ENCODE data around the gene RNF144A. TPM values are rescaled to one million over a fixed set of nuclear protein-coding genes. Genes with fewer than 3 reads are reported as not detected.

RNF144A gene
- total and polyA plus RNA-seq, 10 of the 15 experiments (the other 5 are each of a cell fraction or from before 2014, with no cell fraction given): 0.02 to 12.1 (median 0.48) TPM; not detected in 1

- TF ChIP-seq BCLAF1 (IDR thresholded peaks at IDR 0.05): no peak
- TF ChIP-seq RFX5 (IDR thresholded peaks at IDR 0.05; ENCODE audit: low read depth, low read length): no peak
- TF ChIP-seq ZBTB33 (IDR thresholded peaks at IDR 0.05): no peak
- peak; percentile 84 for TF ChIP-seq NBN (IDR thresholded peaks at IDR 0.05)
- no peak for TF ChIP-seq SREBF1 (IDR thresholded peaks at IDR 0.05; ENCODE audit: low read length)
- TF ChIP-seq SP1 (IDR thresholded peaks at IDR 0.05; ENCODE audit: low read depth, low read length): peak; percentile 56
- TF ChIP-seq STAT3 (IDR thresholded peaks at IDR 0.05; ENCODE audit: low read depth, low read length): peak; percentile 91
- TF ChIP-seq EZH2 (IDR thresholded peaks at IDR 0.05; ENCODE audit: borderline replicate concordance, control insufficient read depth, low read depth, low read length): no peak
- no peak for TF ChIP-seq RAD51 (IDR thresholded peaks at IDR 0.05)
- no peak for TF ChIP-seq JUND (IDR thresholded peaks at IDR 0.05; ENCODE audit: low read depth, low read length)
- no peak for TF ChIP-seq NR2C1 (IDR thresholded peaks at IDR 0.05)
- TF ChIP-seq DPF2 (IDR thresholded peaks at IDR 0.05): peak; percentile 79; the same call in 1 of the 2 replicates
- no peak for TF ChIP-seq CBX5 (IDR thresholded peaks at IDR 0.05; ENCODE audit: low read depth)
- TF ChIP-seq SPI1 (IDR thresholded peaks at IDR 0.05; ENCODE audit: borderline replicate concordance, insufficient read depth, low read depth, low read length): peak; percentile 88
- no peak for TF ChIP-seq ZNF622 (IDR thresholded peaks at IDR 0.05)
- no peak for TF ChIP-seq NKRF (conservative IDR thresholded peaks at IDR 0.05)
- TF ChIP-seq SREBF2 (IDR thresholded peaks at IDR 0.05; ENCODE audit: low read length): no peak
- no peak for TF ChIP-seq USF1 (IDR thresholded peaks at IDR 0.05; ENCODE audit: borderline replicate concordance, extremely low read length, insufficient read depth, low read depth, low read length)
- no peak for TF ChIP-seq NFXL1 (IDR thresholded peaks at IDR 0.05; ENCODE audit: borderline replicate concordance)
- peak; percentile 48; the same call in 1 of the 2 replicates for TF ChIP-seq FOXK2 (IDR thresholded peaks at IDR 0.05)
- TF ChIP-seq FOXM1 (IDR thresholded peaks at IDR 0.05; ENCODE audit: low read depth, low read length): peak; percentile 91
- TF ChIP-seq MYB (IDR thresholded peaks at IDR 0.05; ENCODE audit: borderline replicate concordance, low read depth, low read length): no peak
- no peak for TF ChIP-seq SUPT20H (IDR thresholded peaks at IDR 0.05; ENCODE audit: borderline replicate concordance, control insufficient read depth, low read depth, low read length)
Measured at GRCh38 chr2:6909431-6910385, 7.5 kb upstream of the RNF144A start (continued).
